PC-9 (cell line): ENCODE results near the gene CELF1. TPM values are rescaled to one million over a fixed set of nuclear protein-coding genes. Genes with fewer than 3 reads are reported as not detected.

ENCODE experiments used
- BruUV-seq: library from RNA; stranded (reverse); fragments of 400-500 nt; replicated peaks from 2 replicates; lab custom pipeline; 2021; lab: Mats Ljungman, UMichigan
- CTCF ChIA-PET: fragments of 300-600 bp; sonication (Branson Sonifier 250); formaldehyde crosslinking; loops from one replicate; lab custom pipeline; 2022; ENCODE audit warnings: antibody characterized with exemption; lab: Charles Lee
- POLR2A ChIA-PET: fragments of 300-600 bp; sonication (Branson Sonifier 250); formaldehyde crosslinking; loops from one replicate; lab custom pipeline; 2022; ENCODE audit warnings: antibody characterized with exemption; ENCODE audit not compliant: unreplicated experiment; lab: Charles Lee
- DNase-seq, 2 experiments: peaks; one replicate each; pipeline versions ENCODE4 v3.0.0 to v3.0.0-alpha.2; 2015 to 2022; ENCODE audit warnings: mixed read lengths in 1 of 2
- H2AFZ ChIP-seq: fragments of 200-600 bp; sonication (generic); 2 replicates; pipeline ENCODE4 v1.8.1; 2017; ENCODE audit warnings: antibody characterized with exemption
- H3F3A ChIP-seq: fragments of 200-600 bp; sonication (generic); 2 replicates; pipeline ENCODE4 v1.8.1; 2017; ENCODE audit warnings: antibody characterized with exemption, mild to moderate bottlenecking, low read depth; ENCODE audit not compliant: insufficient read depth
- H3K27ac ChIP-seq: fragments of 200-600 bp; sonication (generic); 2 replicates; pipeline ENCODE4 v1.6.1; 2016; ENCODE audit warnings: mixed run types
- H3K27me3 ChIP-seq: fragments of 200-600 bp; sonication (generic); 2 replicates; pipeline ENCODE4 v1.6.1; 2016; ENCODE audit warnings: low read depth, mixed run types; ENCODE audit not compliant: insufficient read depth
- H3K36me3 ChIP-seq: fragments of 200-600 bp; sonication (generic); 2 replicates; pipeline ENCODE4 v1.6.1; 2016; ENCODE audit warnings: low read depth, mixed run types
- H3K4me1 ChIP-seq: fragments of 200-600 bp; sonication (generic); replicated peaks from 2 replicates; pipeline ENCODE4 v1.6.1; 2016; ENCODE audit warnings: mixed run types; ENCODE audit not compliant: insufficient read depth
- H3K4me2 ChIP-seq: fragments of 200-600 bp; sonication (generic); 2 replicates; pipeline ENCODE4 v1.6.1; 2017; ENCODE audit warnings: mixed run types
- H3K4me3 ChIP-seq: fragments of 200-600 bp; sonication (generic); 2 replicates; pipeline ENCODE4 v1.6.1; 2016; ENCODE audit warnings: mixed run types
- H3K79me2 ChIP-seq: fragments of 200-600 bp; sonication (generic); 2 replicates; pipeline ENCODE4 v1.6.1; 2017; ENCODE audit warnings: low read depth, mixed run types
- H3K9me2 ChIP-seq: fragments of 200-600 bp; sonication (generic); 2 replicates; pipeline ENCODE4 v1.8.1; 2017; ENCODE audit warnings: mild to moderate bottlenecking; ENCODE audit not compliant: insufficient read depth
- H3K9me3 ChIP-seq: fragments of 200-600 bp; sonication (generic); 2 replicates; pipeline ENCODE4 v1.8.1; 2016; ENCODE audit warnings: low read depth; ENCODE audit not compliant: insufficient read depth
- H4K20me1 ChIP-seq: fragments of 200-600 bp; sonication (generic); 2 replicates; pipeline ENCODE4 v1.8.1; 2017; ENCODE audit not compliant: insufficient read depth
- CTCF ChIP-seq: fragments of 200-600 bp; sonication (generic); conservative IDR thresholded peaks from 2 replicates; pipeline ENCODE4 v1.6.1; 2017; ENCODE audit warnings: mixed run types, antibody characterized with exemption, mild to moderate bottlenecking, moderate library complexity
- EZH2 ChIP-seq: fragments of 200-600 bp; sonication (generic); IDR thresholded peaks from 2 replicates; pipeline ENCODE4 v1.8.0; 2017; ENCODE audit warnings: antibody characterized with exemption, low read depth
- intact Hi-C: fragments of 100-400 bp; cut with micrococcal nuclease; formaldehyde crosslinking; loops from one replicate; pipeline ENCODE4 v1.10.0; 2022; ENCODE audit not compliant: unreplicated experiment
- total RNA-seq: library from RNA; stranded (reverse); gene quantifications from 2 replicates; pipeline ENCODE4 v1.2.3, GENCODE V29; 2021

Gene CELF1
- total RNA-seq, 1 experiment from 2014 or later, result 165 TPM

GRCh38 chr11:47467357-47467756, 85.6 kb downstream of the CELF1 start:
- Histone ChIP-seq H3K4me3 (no peak overlapping the region), H4K20me1 (peaks cover 43% of the 10 kb centered on the region), H3K4me1 (peaks cover 22% of the 10 kb centered on the region), H3K36me3 (peaks cover 33% of the 10 kb centered on the region), H3K27me3 (no peaks in the 10 kb centered on the region), H3K4me2 (0 out of 2 replicates have a peak overlapping the region, but pooled peaks have one; percentile 3), H3K27ac (no peak overlapping the region), H3K9me3 (no peaks in the 10 kb centered on the region), H3K79me2 (peaks cover 4% of the 10 kb centered on the region; the same call in 1 of the 2 replicates), H3K9me2 (no peaks in the 10 kb centered on the region), H3F3A (peaks cover 32% of the 10 kb centered on the region), H2AFZ (no peak overlapping the region)
- intact Hi-C loops, result loop anchor here (5.0 kb wide), 1 partner anchor 85 kb away; the partner anchor contains the start of gene CELF1
- no TSS peak for BruUV-seq
- peak; percentile 43 to 48 for DNase-seq
- ChIA-PET POLR2A (interaction anchor here (0.6 kb wide), 2 partner anchors 111 to 847 kb away, joined by 4 to 7 read pairs; partner anchors contain the start of genes KBTBD4 and NDUFS3), CTCF (interaction anchor here (0.9 to 1.3 kb wide), 2 partner anchors 42 to 84 kb away, joined by 3 read pairs; no protein-coding TSS in a partner anchor)
- TF ChIP-seq CTCF (no peak), EZH2 (no peak)

GRCh38 chr11:47466701-47467250, 86.2 kb downstream of the CELF1 start:
- Histone ChIP-seq H3K4me3 (no peak overlapping the region), H3K27ac (peak overlapping the region; percentile 5; the same call in 1 of the 2 replicates), H3K36me3 (peaks cover 33% of the 10 kb centered on the region), H3K4me1 (peaks cover 22% of the 10 kb centered on the region), H2AFZ (no peak overlapping the region), H3K27me3 (no peaks in the 10 kb centered on the region), H3K9me3 (no peaks in the 10 kb centered on the region), H3F3A (peaks cover 32% of the 10 kb centered on the region), H3K79me2 (peaks cover 4% of the 10 kb centered on the region; the same call in 1 of the 2 replicates), H3K4me2 (0 out of 2 replicates have a peak overlapping the region, but pooled peaks have one; percentile 3), H4K20me1 (peaks cover 48% of the 10 kb centered on the region), H3K9me2 (no peaks in the 10 kb centered on the region)
- ChIA-PET CTCF (interaction anchor here (0.6 to 1.3 kb wide), 6 partner anchors 12 to 112 kb away, joined by 3 read pairs; no protein-coding TSS in a partner anchor), POLR2A (no interaction called here)
- DNase-seq, result peak; percentile 67 to 75
- intact Hi-C loops, result loop anchor here (5.0 kb wide), 1 partner anchor 86 kb away; the partner anchor contains the start of gene CELF1
- TF ChIP-seq EZH2 (no peak), CTCF (no peak)
- no TSS peak for BruUV-seq

DNA sequence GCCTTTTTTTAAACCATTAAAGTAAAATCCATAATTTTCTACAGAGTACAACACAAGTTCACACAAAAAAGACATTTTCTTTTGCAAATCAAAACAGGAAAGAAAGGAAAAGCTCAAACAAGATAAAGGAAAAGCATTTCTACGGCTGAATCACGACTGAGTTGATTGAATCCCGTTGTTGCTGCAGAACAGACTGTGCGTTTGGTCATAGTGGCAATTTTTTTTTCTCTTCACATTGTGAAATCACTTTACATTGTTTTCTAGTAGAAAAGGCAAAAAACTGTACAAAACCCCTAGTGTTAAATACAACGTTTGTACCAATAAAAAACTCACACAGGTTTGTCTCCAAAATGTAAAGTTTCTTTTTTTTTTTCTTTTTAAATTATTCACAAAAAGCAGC, 86.7 kb downstream of the CELF1 start:
- 0 out of 2 replicates have a peak overlapping the region, but pooled peaks have one; percentile 3 for H3K4me2 ChIP-seq
- no peak overlapping the region for H2AFZ ChIP-seq
- ChIA-PET CTCF (interaction anchor here (0.5 to 1.0 kb wide), 4 partner anchors 12 to 293 kb away, joined by 3 read pairs; no protein-coding TSS in a partner anchor), POLR2A (no interaction called here)
- no peaks in the 10 kb centered on the region for H3K9me2 ChIP-seq
- no peaks in the 10 kb centered on the region for H3K27me3 ChIP-seq
- peaks cover 31% of the 10 kb centered on the region for H3K36me3 ChIP-seq
- H3K27ac ChIP-seq, result 0 out of 2 replicates have a peak overlapping the region, but pooled peaks have one; percentile 5
- no peak for DNase-seq
- no peak for TF ChIP-seq EZH2
- TF ChIP-seq CTCF, result no peak
- H3K9me3 ChIP-seq, result no peaks in the 10 kb centered on the region
- H3F3A ChIP-seq, result peaks cover 34% of the 10 kb centered on the region
- H3K4me1 ChIP-seq, result peaks cover 22% of the 10 kb centered on the region
- peaks cover 51% of the 10 kb centered on the region for H4K20me1 ChIP-seq
- intact Hi-C loops, result loop anchor here (5.0 kb wide), 1 partner anchor 86 kb away; the partner anchor contains the start of gene CELF1
- no TSS peak for BruUV-seq
- peaks cover 4% of the 10 kb centered on the region; the same call in 1 of the 2 replicates for H3K79me2 ChIP-seq
- H3K4me3 ChIP-seq, result no peak overlapping the region
